A549 (cell line): ENCODE data around the gene TRIM65. TPM values are rescaled to one million over a fixed set of nuclear protein-coding genes. Genes with fewer than 3 reads are reported as not detected.

Source experiments
- E2F6 ChIP-seq: IDR thresholded peaks from 2 replicates; pipeline ENCODE4 v1.6.1; 2012; ENCODE audit warnings: low read depth, borderline replicate concordance
- polyA plus RNA-seq, 4 experiments: library from polyadenylated mRNA; depleted of rRNA in 3 of 4; stranded (reverse); fragments of >200 nt; fragmentation: RNase III in 1 of 4; extraction: RNeasy Plus Mini Kit Qiagen cat#74134 plus additional on column Dnase treatment in 1 of 4; gene quantifications; 2 replicates in 3 of 4; 3 replicates in 1 of 4; pipeline ENCODE4 v1.2.3, GENCODE V29; 2011 to 2017

The TRIM65 gene
- polyA plus RNA-seq, 2 of the 4 experiments (the other 2 are of a cell fraction), result 13.5 to 30.2 TPM

- no peak for TF ChIP-seq E2F6
Observed at GRCh38 chr17:75839942-75840798, 56.6 kb downstream of the TRIM65 start (continued).

Other genes starting within 250 kb of the TRIM65 start
- gene RECQL5, start 229.8 kb downstream of the TRIM65 start, polyA plus RNA-seq (2011; rRNA removed), result 22.7 and 29.2 TPM in 2 replicates
- 37.3 to 42.5 TPM (median 39.9 TPM) in 3 replicates for gene RECQL5, start 229.8 kb downstream of the TRIM65 start, polyA plus RNA-seq (2017; fragmentation: RNase III; extraction: RNeasy Plus Mini Kit Qiagen cat#74134 plus additional on column Dnase treatment)
- 76.3 and 103 TPM in 2 replicates for gene SAP30BP, start 229.6 kb downstream of the TRIM65 start, polyA plus RNA-seq (2011; rRNA removed)
- 125 to 139 TPM (median 136 TPM) in 3 replicates for gene SAP30BP, start 229.6 kb downstream of the TRIM65 start, polyA plus RNA-seq (2017; fragmentation: RNase III; extraction: RNeasy Plus Mini Kit Qiagen cat#74134 plus additional on column Dnase treatment)
- 19.8 and 20.6 TPM in 2 replicates for gene ITGB4, start 175.5 kb downstream of the TRIM65 start, polyA plus RNA-seq (2011; rRNA removed)
- gene ITGB4, start 175.5 kb downstream of the TRIM65 start, polyA plus RNA-seq (2017; fragmentation: RNase III; extraction: RNeasy Plus Mini Kit Qiagen cat#74134 plus additional on column Dnase treatment), result 30.1 to 37.4 TPM (median 36.0 TPM) in 3 replicates
- 20.7 and 21.3 TPM in 2 replicates for gene GALK1, start 131.8 kb downstream of the TRIM65 start, polyA plus RNA-seq (2011; rRNA removed)
- gene GALK1, start 131.8 kb downstream of the TRIM65 start, polyA plus RNA-seq (2017; fragmentation: RNase III; extraction: RNeasy Plus Mini Kit Qiagen cat#74134 plus additional on column Dnase treatment), result 50.9 to 55.6 TPM (median 54.3 TPM) in 3 replicates
- gene UNK, start 112.1 kb downstream of the TRIM65 start, polyA plus RNA-seq (2011; rRNA removed), result 34.5 and 40.0 TPM in 2 replicates
- 27.0 to 31.5 TPM (median 29.1 TPM) in 3 replicates for gene UNK, start 112.1 kb downstream of the TRIM65 start, polyA plus RNA-seq (2017; fragmentation: RNase III; extraction: RNeasy Plus Mini Kit Qiagen cat#74134 plus additional on column Dnase treatment)
- 0.97 and 1.6 TPM in 2 replicates for gene UNC13D, start 52.5 kb downstream of the TRIM65 start, polyA plus RNA-seq (2011; rRNA removed)
- 3.5 to 4.5 TPM (median 4.3 TPM) in 3 replicates for gene UNC13D, start 52.5 kb downstream of the TRIM65 start, polyA plus RNA-seq (2017; fragmentation: RNase III; extraction: RNeasy Plus Mini Kit Qiagen cat#74134 plus additional on column Dnase treatment)
- 35.6 and 39.7 TPM in 2 replicates for gene WBP2, start 41.6 kb downstream of the TRIM65 start, polyA plus RNA-seq (2011; rRNA removed)
- gene WBP2, start 41.6 kb downstream of the TRIM65 start, polyA plus RNA-seq (2017; fragmentation: RNase III; extraction: RNeasy Plus Mini Kit Qiagen cat#74134 plus additional on column Dnase treatment), result 111 to 131 TPM (median 116 TPM) in 3 replicates
- 19.6 and 26.7 TPM in 2 replicates for gene TRIM47, start 18.4 kb downstream of the TRIM65 start, polyA plus RNA-seq (2011; rRNA removed)
- gene TRIM47, start 18.4 kb downstream of the TRIM65 start, polyA plus RNA-seq (2017; fragmentation: RNase III; extraction: RNeasy Plus Mini Kit Qiagen cat#74134 plus additional on column Dnase treatment), result 45.3 to 54.7 TPM (median 46.6 TPM) in 3 replicates
- 43.4 and 53.5 TPM in 2 replicates for gene MRPL38, start 7.9 kb upstream of the TRIM65 start, polyA plus RNA-seq (2011; rRNA removed)
- gene MRPL38, start 7.9 kb upstream of the TRIM65 start, polyA plus RNA-seq (2017; fragmentation: RNase III; extraction: RNeasy Plus Mini Kit Qiagen cat#74134 plus additional on column Dnase treatment), result 102 to 105 TPM (median 104 TPM) in 3 replicates
- gene FBF1, start 44.1 kb upstream of the TRIM65 start, polyA plus RNA-seq (2011; rRNA removed), result 7.9 and 8.5 TPM in 2 replicates
- 14.6 to 17.8 TPM (median 17.3 TPM) in 3 replicates for gene FBF1, start 44.1 kb upstream of the TRIM65 start, polyA plus RNA-seq (2017; fragmentation: RNase III; extraction: RNeasy Plus Mini Kit Qiagen cat#74134 plus additional on column Dnase treatment)
- 31.1 and 34.3 TPM in 2 replicates for gene ACOX1, start 82.2 kb upstream of the TRIM65 start, polyA plus RNA-seq (2011; rRNA removed)
- gene ACOX1, start 82.2 kb upstream of the TRIM65 start, polyA plus RNA-seq (2017; fragmentation: RNase III; extraction: RNeasy Plus Mini Kit Qiagen cat#74134 plus additional on column Dnase treatment), result 16.0 to 17.9 TPM (median 17.2 TPM) in 3 replicates
- gene TEN1, start 82.3 kb upstream of the TRIM65 start, polyA plus RNA-seq (2011; rRNA removed), result 11.8 TPM in 2 replicates
- gene TEN1, start 82.3 kb upstream of the TRIM65 start, polyA plus RNA-seq (2017; fragmentation: RNase III; extraction: RNeasy Plus Mini Kit Qiagen cat#74134 plus additional on column Dnase treatment), result 15.7 to 16.7 TPM (median 15.9 TPM) in 3 replicates
- 5.5 and 8.6 TPM in 2 replicates for gene CDK3, start 103.9 kb upstream of the TRIM65 start, polyA plus RNA-seq (2011; rRNA removed)
- 4.7 to 5.2 TPM (median 5.1 TPM) in 3 replicates for gene CDK3, start 103.9 kb upstream of the TRIM65 start, polyA plus RNA-seq (2017; fragmentation: RNase III; extraction: RNeasy Plus Mini Kit Qiagen cat#74134 plus additional on column Dnase treatment)
- gene EVPL, start 130.4 kb upstream of the TRIM65 start, polyA plus RNA-seq (2011; rRNA removed), result 4.0 and 4.1 TPM in 2 replicates
- 11.2 to 14.6 TPM (median 13.9 TPM) in 3 replicates for gene EVPL, start 130.4 kb upstream of the TRIM65 start, polyA plus RNA-seq (2017; fragmentation: RNase III; extraction: RNeasy Plus Mini Kit Qiagen cat#74134 plus additional on column Dnase treatment)
- 123 and 139 TPM in 2 replicates for gene SRP68, start 175.6 kb upstream of the TRIM65 start, polyA plus RNA-seq (2011; rRNA removed)
- gene SRP68, start 175.6 kb upstream of the TRIM65 start, polyA plus RNA-seq (2017; fragmentation: RNase III; extraction: RNeasy Plus Mini Kit Qiagen cat#74134 plus additional on column Dnase treatment), result 113 to 123 TPM (median 121 TPM) in 3 replicates
- 0.32 and 0.38 TPM in 2 replicates for gene GALR2, start 177.8 kb upstream of the TRIM65 start, polyA plus RNA-seq (2011; rRNA removed)
- gene GALR2, start 177.8 kb upstream of the TRIM65 start, polyA plus RNA-seq (2017; fragmentation: RNase III; extraction: RNeasy Plus Mini Kit Qiagen cat#74134 plus additional on column Dnase treatment), result 0.44 to 0.60 TPM (median 0.59 TPM) in 3 replicates
- 0.12 TPM in 1 of 2 replicates, not detected in the other for gene ZACN, start 182.2 kb upstream of the TRIM65 start, polyA plus RNA-seq (2011; rRNA removed)
- gene ZACN, start 182.2 kb upstream of the TRIM65 start, polyA plus RNA-seq (2017; fragmentation: RNase III; extraction: RNeasy Plus Mini Kit Qiagen cat#74134 plus additional on column Dnase treatment), result 0.20 to 0.30 TPM (median 0.21 TPM) in 3 replicates
- gene EXOC7, start 206.8 kb upstream of the TRIM65 start, polyA plus RNA-seq (2011; rRNA removed), result 64.5 and 76.4 TPM in 2 replicates
- gene EXOC7, start 206.8 kb upstream of the TRIM65 start, polyA plus RNA-seq (2017; fragmentation: RNase III; extraction: RNeasy Plus Mini Kit Qiagen cat#74134 plus additional on column Dnase treatment), result 63.0 to 72.3 TPM (median 71.0 TPM) in 3 replicates
- 0.09 TPM in 2 replicates for gene FOXJ1, start 244.3 kb upstream of the TRIM65 start, polyA plus RNA-seq (2011; rRNA removed)
- 0.21 to 0.50 TPM (median 0.40 TPM) in 3 replicates for gene FOXJ1, start 244.3 kb upstream of the TRIM65 start, polyA plus RNA-seq (2017; fragmentation: RNase III; extraction: RNeasy Plus Mini Kit Qiagen cat#74134 plus additional on column Dnase treatment)